Measurements from ENCODE around the gene TARBP1.

DNA sequence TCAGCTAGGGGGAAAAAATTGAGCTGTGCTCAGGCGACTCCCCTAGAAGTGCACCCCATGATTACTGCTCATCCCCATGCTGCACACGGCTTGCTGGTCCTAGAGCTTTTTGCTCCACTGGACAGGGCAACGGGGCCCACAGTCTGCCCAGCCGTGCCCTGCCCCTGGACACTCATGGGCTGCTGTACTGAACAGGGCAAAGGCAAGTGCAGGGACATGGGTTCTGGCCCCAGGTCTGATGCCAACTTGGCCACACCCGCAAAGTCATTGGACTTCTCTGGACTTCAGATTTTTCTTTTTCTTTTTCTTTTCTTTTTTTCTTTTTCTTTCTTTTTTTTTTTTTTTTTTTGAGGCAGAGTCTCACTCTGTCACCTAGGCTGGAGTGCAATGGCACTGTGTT is 42.9 kb upstream of the TARBP1 start:
- no peak for TF ChIP-seq ZNF274 (IDR thresholded peaks at IDR 0.05; ENCODE audit: low read depth, low read length)
- TF ChIP-seq YY1 (IDR thresholded peaks at IDR 0.05; ENCODE audit: insufficient read depth, insufficient read length): no peak

Data from NT2/D1 (cell line).